ENCODE results near the gene WDR31.

WDR31 gene

DNA sequence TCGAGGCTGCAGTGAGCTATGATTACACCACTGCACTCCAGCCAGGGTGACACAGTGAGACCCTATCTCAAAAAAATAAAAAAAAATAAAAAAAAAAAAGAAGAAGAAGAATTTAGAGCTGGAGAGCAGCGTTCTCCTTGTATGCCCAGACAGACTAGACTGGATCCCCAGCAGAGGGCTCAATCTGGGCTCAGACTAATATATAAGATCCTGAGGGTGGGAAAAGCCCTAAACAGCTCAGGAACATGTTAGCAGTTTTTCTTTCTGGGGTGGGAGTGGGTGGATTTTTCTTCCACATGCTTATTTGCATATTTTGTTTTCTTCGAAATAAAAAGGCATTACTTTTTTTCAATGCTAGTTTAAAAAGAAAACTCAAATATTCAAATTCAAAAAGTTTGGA, 8.4 kb upstream of the WDR31 start:
- H3K4me3 ChIP-seq (ENCODE audit: low read depth, low read length) = no peak overlapping the region
- TF ChIP-seq, protein P1, sequence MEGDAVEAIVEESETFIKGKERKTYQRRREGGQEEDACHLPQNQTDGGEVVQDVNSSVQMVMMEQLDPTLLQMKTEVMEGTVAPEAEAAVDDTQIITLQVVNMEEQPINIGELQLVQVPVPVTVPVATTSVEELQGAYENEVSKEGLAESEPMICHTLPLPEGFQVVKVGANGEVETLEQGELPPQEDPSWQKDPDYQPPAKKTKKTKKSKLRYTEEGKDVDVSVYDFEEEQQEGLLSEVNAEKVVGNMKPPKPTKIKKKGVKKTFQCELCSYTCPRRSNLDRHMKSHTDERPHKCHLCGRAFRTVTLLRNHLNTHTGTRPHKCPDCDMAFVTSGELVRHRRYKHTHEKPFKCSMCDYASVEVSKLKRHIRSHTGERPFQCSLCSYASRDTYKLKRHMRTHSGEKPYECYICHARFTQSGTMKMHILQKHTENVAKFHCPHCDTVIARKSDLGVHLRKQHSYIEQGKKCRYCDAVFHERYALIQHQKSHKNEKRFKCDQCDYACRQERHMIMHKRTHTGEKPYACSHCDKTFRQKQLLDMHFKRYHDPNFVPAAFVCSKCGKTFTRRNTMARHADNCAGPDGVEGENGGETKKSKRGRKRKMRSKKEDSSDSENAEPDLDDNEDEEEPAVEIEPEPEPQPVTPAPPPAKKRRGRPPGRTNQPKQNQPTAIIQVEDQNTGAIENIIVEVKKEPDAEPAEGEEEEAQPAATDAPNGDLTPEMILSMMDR (IDR thresholded peaks at IDR 0.05; ENCODE audit: control insufficient read depth, extremely low read depth, insufficient read depth) = no peak
- DNase-seq (ENCODE audit: low read depth) = no peak

DNA sequence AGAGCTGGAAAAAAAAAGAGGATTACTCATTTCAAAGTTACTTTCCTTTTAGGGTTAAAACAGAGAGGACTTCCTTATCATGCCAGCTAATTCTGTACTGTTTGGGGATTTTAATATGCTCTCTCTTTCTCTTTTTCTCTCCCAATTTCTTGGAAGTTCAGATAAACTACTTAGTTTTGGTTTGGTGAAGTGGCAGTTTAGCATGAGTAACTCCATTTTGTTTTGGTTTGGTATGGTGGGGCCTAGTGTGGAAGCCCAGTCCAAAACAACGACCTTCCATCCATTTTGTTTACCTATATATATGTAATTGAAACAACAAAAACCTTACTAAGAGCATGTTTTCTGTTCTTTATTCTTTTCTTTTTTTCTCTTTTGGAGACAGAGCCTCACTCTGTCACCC, 5.6 kb upstream of the WDR31 start:
- no peak overlapping the region for H3K4me3 ChIP-seq (ENCODE audit: low read depth, low read length)
- no peak for DNase-seq (ENCODE audit: low read depth)
- TF ChIP-seq, protein P1 (IDR thresholded peaks at IDR 0.05; ENCODE audit: control insufficient read depth, extremely low read depth, insufficient read depth) = no peak

DNA sequence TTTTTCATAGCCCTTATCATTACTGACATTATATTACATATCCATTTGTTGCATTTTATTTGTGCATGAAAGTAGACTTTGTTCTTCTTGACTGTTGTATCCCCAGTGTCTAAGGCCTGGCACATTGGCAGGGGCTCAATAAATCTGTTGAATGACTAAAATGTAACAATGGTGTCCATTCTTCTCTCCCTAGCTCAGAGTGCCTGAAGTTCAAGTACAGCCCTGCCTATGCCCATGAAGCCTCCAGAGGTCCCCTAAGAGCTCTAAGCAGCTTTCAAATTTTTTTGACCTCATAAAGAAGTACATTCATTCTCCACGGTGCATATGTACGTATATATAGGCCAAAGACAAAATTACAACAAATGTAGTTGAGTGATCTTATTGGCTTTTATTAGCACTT, 5.1 kb upstream of the WDR31 start:
- H3K4me3 ChIP-seq (ENCODE audit: low read depth, low read length) = no peak overlapping the region
- no peak for DNase-seq (ENCODE audit: low read depth)
- TF ChIP-seq, protein P1 (IDR thresholded peaks at IDR 0.05; ENCODE audit: control insufficient read depth, extremely low read depth, insufficient read depth) = no peak

DNA sequence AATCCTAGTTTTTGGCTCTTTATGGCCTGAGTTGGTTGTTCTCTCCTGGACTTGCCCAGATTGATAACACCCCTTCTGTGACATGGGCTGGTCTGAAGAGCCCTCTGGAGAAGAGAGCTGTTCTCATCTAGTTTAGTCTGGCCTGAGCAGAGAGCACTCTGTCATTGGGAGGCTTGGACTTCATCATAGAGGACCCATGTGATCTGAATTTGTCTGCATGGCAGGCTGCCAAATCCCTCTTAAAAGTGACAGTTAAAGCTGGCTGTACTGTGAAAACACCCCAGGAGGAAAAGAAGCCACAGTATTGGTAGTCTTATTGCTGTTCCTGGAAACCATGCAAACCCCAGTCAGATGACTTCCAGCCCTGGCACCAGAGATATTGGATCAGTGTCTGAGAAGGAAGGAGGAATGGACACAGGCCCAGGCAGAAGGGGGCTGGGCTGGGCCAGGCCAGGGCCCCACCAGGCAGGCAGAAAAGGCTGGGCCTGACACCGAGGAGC, 3.7 kb upstream of the WDR31 start:
- peak; percentile 73 for DNase-seq (ENCODE audit: low read depth)
- H3K4me3 ChIP-seq (ENCODE audit: low read depth, low read length) = no peak overlapping the region
- TF ChIP-seq, protein P1 (IDR thresholded peaks at IDR 0.05; ENCODE audit: control insufficient read depth, extremely low read depth, insufficient read depth) = no peak

DNA sequence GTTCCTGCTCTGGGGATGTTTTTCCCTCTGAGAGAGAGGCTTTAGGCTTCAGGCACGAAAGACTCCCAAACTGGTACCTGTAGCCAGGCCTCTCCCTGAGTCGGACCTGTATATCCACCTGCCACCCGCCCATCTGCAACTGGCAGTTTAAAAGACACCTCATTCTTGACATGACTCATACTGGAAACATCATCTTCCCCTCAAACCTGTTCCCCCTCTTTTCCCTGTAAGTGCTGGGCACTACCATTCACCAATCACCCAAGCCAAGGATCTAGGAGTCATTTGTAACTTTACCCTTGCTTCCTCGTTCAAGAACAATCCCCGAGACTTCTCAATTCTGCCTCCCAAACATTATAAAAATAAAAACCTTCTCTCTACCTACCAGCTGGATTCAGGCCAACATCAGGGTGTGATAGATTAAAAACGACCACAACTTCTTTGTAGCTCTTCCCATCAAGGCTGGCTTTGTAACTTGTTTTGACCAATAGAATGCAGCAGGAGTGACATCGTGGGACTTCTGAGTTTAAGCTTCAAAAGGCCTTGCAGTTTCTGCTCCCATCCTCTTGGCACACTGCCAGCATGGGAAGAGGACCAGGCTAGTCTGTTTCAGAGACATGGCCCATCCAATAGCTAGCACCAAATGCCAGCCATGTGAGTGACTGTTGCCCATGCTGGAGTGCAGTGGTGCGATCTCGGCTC, 1.8 kb upstream of the WDR31 start:
- no peak for DNase-seq (ENCODE audit: low read depth)
- TF ChIP-seq, protein P1 (IDR thresholded peaks at IDR 0.05; ENCODE audit: control insufficient read depth, extremely low read depth, insufficient read depth) = no peak
- H3K4me3 ChIP-seq (ENCODE audit: low read depth, low read length) = no peak overlapping the region

DNA sequence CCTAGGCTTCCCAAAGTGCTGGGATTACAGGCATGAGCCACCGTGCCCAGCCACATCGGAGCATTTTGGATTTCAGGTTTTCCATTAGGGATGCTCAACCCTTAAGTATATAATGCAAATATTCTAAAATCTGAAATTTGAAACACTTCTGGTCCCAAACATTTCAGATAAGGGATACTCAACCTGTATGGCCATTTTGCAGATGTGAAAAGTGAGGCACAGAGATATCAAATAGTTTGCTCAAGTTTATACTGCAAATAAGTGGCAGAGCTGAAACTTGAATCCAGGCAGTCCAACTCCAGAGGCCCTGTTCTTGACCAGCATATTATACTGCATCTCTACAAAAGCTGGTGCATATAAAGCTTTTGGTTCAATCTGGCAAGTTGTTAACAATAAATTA, 2.4 kb downstream of the WDR31 start:
- TF ChIP-seq, protein P1 (IDR thresholded peaks at IDR 0.05; ENCODE audit: control insufficient read depth, extremely low read depth, insufficient read depth) = no peak
- no peak for DNase-seq (ENCODE audit: low read depth)
- no peak overlapping the region for H3K4me3 ChIP-seq (ENCODE audit: low read depth, low read length)

DNA sequence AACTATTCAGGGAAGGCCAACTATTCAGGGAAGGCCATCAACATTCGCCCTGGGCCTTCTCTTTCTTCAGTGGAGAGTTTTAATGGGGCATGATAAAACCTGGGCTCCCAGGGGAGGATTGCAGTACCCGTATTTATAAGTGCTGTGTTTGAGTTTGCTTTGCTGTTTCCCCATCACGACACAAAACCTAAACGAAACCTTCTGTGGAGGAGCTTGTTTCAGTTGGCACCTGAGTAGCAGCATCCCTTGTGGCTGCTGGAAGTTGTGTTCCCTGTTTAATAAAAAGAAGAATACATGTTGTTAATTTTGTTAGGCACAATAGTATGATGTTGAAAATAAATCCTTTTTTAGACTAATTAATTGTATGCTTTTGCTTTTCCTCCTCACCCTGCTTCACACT, 8.3 kb downstream of the WDR31 start:
- H3K4me3 ChIP-seq (ENCODE audit: low read depth, low read length) = no peak overlapping the region
- DNase-seq (ENCODE audit: low read depth) = no peak
- TF ChIP-seq, protein P1 (IDR thresholded peaks at IDR 0.05; ENCODE audit: control insufficient read depth, extremely low read depth, insufficient read depth) = no peak
